Inflammatory macrophage (primary cell): ENCODE results near the gene TMEM178B.

Experiments
- DNase-seq, 2 donors: peaks; one replicate each; pipeline ENCODE4 v3.0.0-alpha.2; 2020 to 2022

TMEM178B gene

GRCh38 chr7:141265668-141266067 lies 191.8 kb downstream of the TMEM178B start:
- DNase-seq, result no peak

GRCh38 chr7:141268614-141269013 lies 194.8 kb downstream of the TMEM178B start:
- no peak for DNase-seq

- no peak for DNase-seq
These were observed 197.6 kb downstream of the TMEM178B start for GRCh38 chr7:141271451-141271850.

GRCh38 chr7:141272417-141272816 lies 198.6 kb downstream of the TMEM178B start:
- DNase-seq, result no peak

GRCh38 chr7:141275350-141275749 lies 201.5 kb downstream of the TMEM178B start:
- DNase-seq, result no peak

GRCh38 chr7:141276031-141276430 lies 202.2 kb downstream of the TMEM178B start:
- no peak for DNase-seq

- no peak for DNase-seq
These were observed 206.2 kb downstream of the TMEM178B start for GRCh38 chr7:141280100-141280499.

- no peak for DNase-seq
These were observed 207.4 kb downstream of the TMEM178B start for GRCh38 chr7:141281311-141281710.

- DNase-seq, result no peak
These were observed 212.7 kb downstream of the TMEM178B start for GRCh38 chr7:141286522-141286921.

GRCh38 chr7:141287936-141288335 lies 214.1 kb downstream of the TMEM178B start:
- no peak for DNase-seq

- no peak for DNase-seq
These were observed 214.8 kb downstream of the TMEM178B start for GRCh38 chr7:141288626-141289025.

- DNase-seq, result no peak
These were observed 216.5 kb downstream of the TMEM178B start for GRCh38 chr7:141290365-141290764.

- DNase-seq, result no peak
These were observed 217.1 kb downstream of the TMEM178B start for GRCh38 chr7:141290973-141291372.

- no peak for DNase-seq
These were observed 217.7 kb downstream of the TMEM178B start for GRCh38 chr7:141291541-141291940.

GRCh38 chr7:141294143-141294829 lies 220.4 kb downstream of the TMEM178B start:
- no peak for DNase-seq

GRCh38 chr7:141295367-141295895 lies 221.6 kb downstream of the TMEM178B start:
- DNase-seq, result no peak

- no peak for DNase-seq
These were observed 227.0 kb downstream of the TMEM178B start for GRCh38 chr7:141300816-141301215.

GRCh38 chr7:141301544-141301943 lies 227.7 kb downstream of the TMEM178B start:
- no peak for DNase-seq

- DNase-seq, result no peak
These were observed 228.8 kb downstream of the TMEM178B start for GRCh38 chr7:141302617-141303016.

- DNase-seq, result no peak
These were observed 230.4 kb downstream of the TMEM178B start for GRCh38 chr7:141304291-141304690.

- no peak for DNase-seq
These were observed 232.2 kb downstream of the TMEM178B start for GRCh38 chr7:141306081-141306480.

GRCh38 chr7:141312395-141312794 lies 238.5 kb downstream of the TMEM178B start:
- no peak for DNase-seq

GRCh38 chr7:141312828-141313521 lies 239.1 kb downstream of the TMEM178B start:
- no peak for DNase-seq

GRCh38 chr7:141313896-141314295 lies 240.0 kb downstream of the TMEM178B start:
- DNase-seq, result no peak
